ENCODE results near the gene GCC1.

- TF ChIP-seq CTCF (IDR thresholded peaks at IDR 0.05): no peak
- no peak for TF ChIP-seq POLR2A (IDR thresholded peaks at IDR 0.05)
Measured at GRCh38 chr7:127578711-127579275, 6.6 kb downstream of the GCC1 start.

All from vagina (tissue), 2 donors.